ENCODE data around the gene PPP2R3A. TPM values are rescaled to one million over a fixed set of nuclear protein-coding genes. Genes with fewer than 3 reads are reported as not detected.
"Not testable (repeated sequence)": the region's sequence is repeated elsewhere in the genome, so short reads cannot be mapped to it uniquely, and the experiment has no call there.

The PPP2R3A gene
- total RNA-seq, 2 donors from 2014 or later = 49.5 to 71.9 TPM

DNA sequence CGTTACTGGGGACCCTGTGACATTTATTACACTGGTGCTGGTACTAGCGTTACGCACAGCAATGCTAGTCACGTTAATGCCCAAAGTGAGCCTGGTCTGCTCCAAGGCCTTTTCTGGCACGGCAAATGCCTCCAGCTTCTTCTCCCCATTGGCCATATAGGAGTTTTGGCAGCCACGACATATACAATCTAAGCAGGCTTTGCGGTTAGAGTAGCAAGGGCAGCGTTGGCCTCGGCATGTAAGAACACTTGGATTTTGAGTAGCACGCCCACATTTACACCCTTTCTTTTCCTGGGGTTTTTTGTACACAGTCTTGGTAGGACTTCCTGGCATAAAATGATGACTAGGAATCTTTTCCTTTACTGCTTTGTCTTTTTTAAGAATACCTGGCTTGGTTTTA lies 185.7 kb downstream of the PPP2R3A start:
- Histone ChIP-seq H3K4me3 (no peak overlapping the region), H3K27me3 (no peaks in the 10 kb centered on the region), H3K9me3 (no peaks in the 10 kb centered on the region), H3K36me3 (peaks cover 9% of the 10 kb centered on the region), H3K4me1 (peaks cover 0 to 19% of the 10 kb centered on the region in 2 donors), H3K27ac (no peak overlapping the region)
- DNase-seq (ENCODE audit: low spot score) = no peak
- TF ChIP-seq, protein P1, sequence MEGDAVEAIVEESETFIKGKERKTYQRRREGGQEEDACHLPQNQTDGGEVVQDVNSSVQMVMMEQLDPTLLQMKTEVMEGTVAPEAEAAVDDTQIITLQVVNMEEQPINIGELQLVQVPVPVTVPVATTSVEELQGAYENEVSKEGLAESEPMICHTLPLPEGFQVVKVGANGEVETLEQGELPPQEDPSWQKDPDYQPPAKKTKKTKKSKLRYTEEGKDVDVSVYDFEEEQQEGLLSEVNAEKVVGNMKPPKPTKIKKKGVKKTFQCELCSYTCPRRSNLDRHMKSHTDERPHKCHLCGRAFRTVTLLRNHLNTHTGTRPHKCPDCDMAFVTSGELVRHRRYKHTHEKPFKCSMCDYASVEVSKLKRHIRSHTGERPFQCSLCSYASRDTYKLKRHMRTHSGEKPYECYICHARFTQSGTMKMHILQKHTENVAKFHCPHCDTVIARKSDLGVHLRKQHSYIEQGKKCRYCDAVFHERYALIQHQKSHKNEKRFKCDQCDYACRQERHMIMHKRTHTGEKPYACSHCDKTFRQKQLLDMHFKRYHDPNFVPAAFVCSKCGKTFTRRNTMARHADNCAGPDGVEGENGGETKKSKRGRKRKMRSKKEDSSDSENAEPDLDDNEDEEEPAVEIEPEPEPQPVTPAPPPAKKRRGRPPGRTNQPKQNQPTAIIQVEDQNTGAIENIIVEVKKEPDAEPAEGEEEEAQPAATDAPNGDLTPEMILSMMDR (IDR thresholded peaks at IDR 0.05) = no peak

DNA sequence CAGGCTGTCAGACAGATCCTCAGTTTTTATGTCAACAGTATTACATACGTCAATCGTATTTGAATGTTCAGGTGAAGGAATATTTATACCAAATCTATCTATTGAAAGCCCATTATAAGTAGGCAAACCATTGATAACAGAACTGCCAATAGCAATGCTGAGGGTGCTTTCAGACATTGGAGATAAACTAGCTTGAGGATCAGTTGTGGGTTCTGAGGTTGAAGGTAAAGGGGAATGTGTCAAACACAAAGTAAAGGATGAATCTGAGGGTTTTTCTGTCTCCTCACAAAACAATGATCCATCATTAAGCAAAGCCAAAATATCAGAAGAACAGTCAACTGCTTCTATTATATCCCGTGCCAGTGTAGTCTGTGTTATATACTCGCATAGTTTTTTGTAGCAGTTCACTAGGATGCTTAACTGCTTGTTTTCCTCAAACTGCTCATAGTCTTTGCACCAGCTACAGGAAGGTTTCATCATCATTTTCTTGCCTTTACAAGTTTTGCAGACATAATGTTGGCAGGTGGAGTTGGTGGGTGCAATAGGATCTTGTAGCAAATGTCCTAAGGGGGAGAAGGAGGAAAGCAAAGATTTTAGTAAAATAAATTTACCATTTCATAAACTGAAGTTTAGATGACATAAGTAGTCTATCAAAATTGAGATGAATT lies 186.8 kb downstream of the PPP2R3A start:
- Histone ChIP-seq H3K4me1 (peaks cover 0 to 19% of the 10 kb centered on the region in 2 donors), H3K4me3 (no peak overlapping the region)
- TF ChIP-seq, protein P1 (IDR thresholded peaks at IDR 0.05) = no peak

DNA sequence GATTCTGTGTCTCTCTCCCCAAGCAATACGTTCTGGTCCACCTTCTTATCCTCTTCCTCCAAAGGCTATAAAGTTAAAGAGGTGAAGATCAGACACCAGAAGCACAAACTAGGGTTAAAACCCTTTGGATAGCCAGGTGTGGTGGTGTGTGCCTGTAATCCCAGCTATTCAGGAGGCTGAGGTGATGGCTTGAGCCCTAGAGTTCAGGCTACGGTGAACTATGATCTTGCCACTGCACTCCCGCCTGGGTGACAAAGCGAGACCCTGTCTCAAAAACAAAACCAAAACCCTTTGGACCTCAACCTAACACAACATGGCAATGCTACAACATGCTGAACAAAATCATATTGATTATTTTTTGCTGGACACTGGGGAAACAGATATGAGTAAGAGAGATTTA lies 187.4 kb downstream of the PPP2R3A start:
- no peak for DNase-seq (ENCODE audit: low spot score)
- no peak overlapping the region for H3K27ac ChIP-seq
- H3K9me3 ChIP-seq = no peaks in the 10 kb centered on the region
- peaks cover 0 to 19% of the 10 kb centered on the region in 2 donors for H3K4me1 ChIP-seq
- no peaks in the 10 kb centered on the region for H3K27me3 ChIP-seq
- H3K36me3 ChIP-seq = peaks cover 9% of the 10 kb centered on the region
- H3K4me3 ChIP-seq = no peak overlapping the region
- TF ChIP-seq, protein P1 (IDR thresholded peaks at IDR 0.05) = no peak

More for the DNA sequence above, 186.8 kb downstream of the PPP2R3A start:
- Histone ChIP-seq H3K9me3 (no peaks in the 10 kb centered on the region), H3K27me3 (no peaks in the 10 kb centered on the region), H3K27ac (no peak overlapping the region), H3K36me3 (peaks cover 9% of the 10 kb centered on the region)
- DNase-seq (ENCODE audit: low spot score) = no peak

DNA sequence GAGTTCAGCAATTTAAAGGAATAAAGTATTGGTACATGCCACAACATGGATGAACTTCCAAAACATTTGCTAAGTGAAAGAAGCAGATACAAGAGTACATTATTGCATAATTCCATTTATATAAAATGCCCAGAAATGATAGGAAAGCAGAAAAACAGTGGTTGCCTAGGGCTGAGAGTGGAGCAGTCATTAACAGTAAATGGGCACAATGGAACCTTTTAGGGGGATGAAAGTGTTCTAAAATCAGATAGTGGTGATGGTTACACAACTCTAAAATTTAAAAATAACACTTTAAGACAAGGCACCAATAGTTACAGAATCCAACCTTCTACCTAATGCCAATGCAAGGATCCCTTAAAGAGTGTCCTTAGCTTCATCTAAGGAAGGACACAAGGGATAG lies 196.0 kb downstream of the PPP2R3A start:
- Histone ChIP-seq H3K36me3 (no peaks in the 10 kb centered on the region), H3K9me3 (no peaks in the 10 kb centered on the region), H3K4me1 (peaks cover 0 to 51% of the 10 kb centered on the region in 2 donors), H3K27ac (no peak overlapping the region), H3K27me3 (no peaks in the 10 kb centered on the region), H3K4me3 (no peak overlapping the region)
- TF ChIP-seq, protein P1 (IDR thresholded peaks at IDR 0.05) = no peak
- no peak for DNase-seq (ENCODE audit: low spot score)

DNA sequence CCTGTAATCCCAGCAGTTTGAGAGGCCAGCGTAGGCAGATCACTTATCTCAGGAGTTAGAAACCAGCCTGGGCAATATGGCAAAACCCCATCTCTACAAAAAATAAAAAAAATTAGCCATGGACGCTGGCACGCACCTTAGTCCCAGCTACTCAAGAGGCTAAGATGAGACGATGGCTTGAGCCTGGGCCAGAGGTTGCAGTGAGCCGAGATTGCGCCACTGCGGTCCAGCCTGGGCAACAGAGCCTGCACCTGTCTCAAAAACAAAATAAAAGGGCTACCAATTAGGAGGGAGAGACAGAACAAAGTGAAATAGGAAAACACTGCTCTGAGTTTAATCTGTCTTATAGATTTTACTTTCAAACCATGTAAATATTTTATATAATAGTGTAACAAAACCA lies 196.8 kb downstream of the PPP2R3A start:
- Histone ChIP-seq H3K36me3 (no peaks in the 10 kb centered on the region), H3K27me3 (no peaks in the 10 kb centered on the region), H3K4me3 (no peak overlapping the region), H3K9me3 (no peaks in the 10 kb centered on the region), H3K27ac (no peak overlapping the region), H3K4me1 (peaks cover 0 to 55% of the 10 kb centered on the region in 2 donors)
- no peak for DNase-seq (ENCODE audit: low spot score)
- TF ChIP-seq, protein P1 (IDR thresholded peaks at IDR 0.05) = no peak

DNA sequence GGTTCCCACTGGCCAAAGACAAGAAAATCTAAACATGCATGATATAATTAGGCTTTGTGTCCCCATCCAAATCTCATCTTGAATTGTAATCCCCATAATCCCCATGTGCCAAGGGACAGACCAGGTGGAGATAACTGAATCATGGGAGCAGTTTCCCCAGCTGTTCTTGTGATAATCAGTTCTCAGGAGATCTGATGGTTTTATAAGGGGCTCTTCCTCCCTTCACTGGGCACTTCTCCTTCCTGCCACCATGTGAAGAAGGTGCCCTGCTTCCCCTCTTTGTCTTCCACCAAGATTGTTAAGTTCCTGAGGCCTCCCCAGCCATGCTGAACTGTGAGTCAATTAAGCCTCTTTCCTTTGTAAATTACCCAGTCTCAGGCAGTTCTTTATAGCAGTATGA lies 198.1 kb downstream of the PPP2R3A start:
- not testable (repeated sequence) for H3K27ac ChIP-seq; H3K27me3 ChIP-seq; H3K4me3 ChIP-seq; H3K36me3 ChIP-seq; H3K9me3 ChIP-seq; DNase-seq (ENCODE audit: low spot score)
- peaks cover 0 to 55% of the 10 kb centered on the region in 2 donors for H3K4me1 ChIP-seq

Measured in right atrium auricular region (tissue), 2 donors.